ENCODE data around the gene JOSD2. TPM values are rescaled to one million over a fixed set of nuclear protein-coding genes. Genes with fewer than 3 reads are reported as not detected.

The JOSD2 gene
- total RNA-seq, 1 donor from 2014 or later = 39.8 TPM

- intact Hi-C loops (cut with DNase I) = no loop called here
- DNase-seq = no peak
- ATAC-seq (ENCODE audit: poor library complexity) = no peak
These were observed 6.7 kb upstream of the JOSD2 start for GRCh38 chr19:50517704-50518075.

- no peak for DNase-seq
- intact Hi-C loops (cut with DNase I) = no loop called here
- no peak for ATAC-seq (ENCODE audit: poor library complexity)
These were observed 6.1 kb upstream of the JOSD2 start for GRCh38 chr19:50516964-50517703.

GRCh38 chr19:50516456-50516855, 5.5 kb upstream of the JOSD2 start:
- ATAC-seq (ENCODE audit: poor library complexity) (no peak), DNase-seq (no peak)
- intact Hi-C loops (cut with DNase I) = no loop called here

GRCh38 chr19:50515168-50515561, 4.2 kb upstream of the JOSD2 start:
- no peak for ATAC-seq (ENCODE audit: poor library complexity)
- no peak for DNase-seq
- intact Hi-C loops (cut with DNase I) = no loop called here

GRCh38 chr19:50514346-50515167, 3.6 kb upstream of the JOSD2 start:
- DNase-seq (peak; percentile 18), ATAC-seq (ENCODE audit: poor library complexity) (no peak)
- intact Hi-C loops (cut with DNase I) = no loop called here

GRCh38 chr19:50513746-50514345, 2.9 kb upstream of the JOSD2 start, which contains the start of gene ASPDH:
TSS of gene ASPDH (minus strand) at chr19:50513913. CDS start at chr19:50513823, 90 bp downstream.
- ATAC-seq (ENCODE audit: poor library complexity) (no peak), DNase-seq (peak; percentile 37)
- intact Hi-C loops (cut with DNase I) = no loop called here

- peak; percentile 12 for DNase-seq
- intact Hi-C loops (cut with DNase I) = no loop called here
- no peak for ATAC-seq (ENCODE audit: poor library complexity)
These were observed 2.2 kb upstream of the JOSD2 start for GRCh38 chr19:50512999-50513745.

GRCh38 chr19:50512112-50512998, 1.4 kb upstream of the JOSD2 start:
- DNase-seq = peak; percentile 53
- ATAC-seq (ENCODE audit: poor library complexity) = no peak
- intact Hi-C loops (cut with DNase I) = no loop called here

GRCh38 chr19:50510700-50511068, 307 bp downstream of the JOSD2 start:
- intact Hi-C loops (cut with DNase I) = no loop called here
- ATAC-seq (ENCODE audit: poor library complexity) (no peak), DNase-seq (no peak)

- DNase-seq = peak; percentile 61
- intact Hi-C loops (cut with DNase I) = no loop called here
These were observed 795 bp downstream of the JOSD2 start for GRCh38 chr19:50510121-50510670.

GRCh38 chr19:50509366-50509765, 1.6 kb downstream of the JOSD2 start:
- intact Hi-C loops (cut with DNase I) = no loop called here
- ATAC-seq (ENCODE audit: poor library complexity) = no peak
- DNase-seq = no peak

More at GRCh38 chr19:50510121-50510670, 795 bp downstream of the JOSD2 start:
- ATAC-seq (ENCODE audit: poor library complexity) = no peak

- intact Hi-C loops (cut with DNase I) = no loop called here
- ATAC-seq (ENCODE audit: poor library complexity) (no peak), DNase-seq (no peak)
These were observed 2.2 kb downstream of the JOSD2 start for GRCh38 chr19:50508843-50509190.

- ATAC-seq (ENCODE audit: poor library complexity) = no peak
- DNase-seq = peak; percentile 40
- intact Hi-C loops (cut with DNase I) = no loop called here
These were observed 3.6 kb downstream of the JOSD2 start for GRCh38 chr19:50507376-50507775.

- ATAC-seq (ENCODE audit: poor library complexity) (no peak), DNase-seq (peak; percentile 20)
- intact Hi-C loops (cut with DNase I) = no loop called here
These were observed 4.3 kb downstream of the JOSD2 start for GRCh38 chr19:50506700-50507099.

GRCh38 chr19:50505856-50506611, 5.0 kb downstream of the JOSD2 start:
- no peak for DNase-seq
- ATAC-seq (ENCODE audit: poor library complexity) = no peak
- intact Hi-C loops (cut with DNase I) = no loop called here

GRCh38 chr19:50501568-50502475, 9.2 kb downstream of the JOSD2 start:
- intact Hi-C loops (cut with DNase I) = no loop called here
- DNase-seq (peak; percentile 81), ATAC-seq (ENCODE audit: poor library complexity) (peak; percentile 63)

Measured in Right ventricle myocardium superior (tissue), 1 donor.